ENCODE results near the gene TC2N. TPM values are rescaled to one million over a fixed set of nuclear protein-coding genes. Genes with fewer than 3 reads are reported as not detected.
A peak's percentile ranks its signal among the peaks of the same experiment; 100 is the strongest.

The TC2N gene
- total RNA-seq, 6 experiments from 2014 or later: 0.10 to 0.71 (median 0.33) TPM

- peak; percentile 10 for DNase-seq
- H3K27me3 Mint-ChIP-seq (ENCODE audit: insufficient read depth): no peaks in the 10 kb centered on the region; the same call in 1 of the 2 replicates
- no peaks in the 10 kb centered on the region for H3K4me1 Mint-ChIP-seq (ENCODE audit: low read depth)
- TF ChIP-seq CTCF (IDR thresholded peaks at IDR 0.05): no peak
- no peak overlapping the region for H3K27ac Mint-ChIP-seq
- no peaks in the 10 kb centered on the region for H3K9me3 Mint-ChIP-seq
- no peak overlapping the region for H3K4me3 Mint-ChIP-seq
- H3K36me3 Mint-ChIP-seq (ENCODE audit: low read depth): no peaks in the 10 kb centered on the region
Observed at GRCh38 chr14:91796617-91797347, 70.6 kb downstream of the TC2N start.

DNA sequence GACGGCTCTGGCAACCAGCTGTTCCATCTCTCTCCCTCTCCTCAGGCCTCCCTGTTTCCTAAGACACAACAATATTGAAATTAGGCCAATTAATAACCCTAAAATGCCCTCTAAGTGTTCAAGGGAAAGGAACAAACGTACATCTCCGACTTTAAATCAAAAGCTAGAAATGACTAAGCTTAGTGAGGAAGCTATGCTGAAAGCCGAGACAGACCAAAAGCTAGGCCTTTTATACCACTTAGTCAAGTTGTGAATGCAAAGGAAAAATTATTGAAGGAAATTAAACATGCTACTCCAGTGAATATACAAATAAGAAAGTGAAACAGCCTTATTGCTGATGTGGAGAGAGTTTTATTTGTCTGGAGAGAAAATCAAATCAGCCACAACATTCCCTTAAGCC, 73.6 kb downstream of the TC2N start:
- Mint-ChIP-seq H3K4me1 (ENCODE audit: low read depth) (no peaks in the 10 kb centered on the region), H3K27ac (no peak overlapping the region), H3K9me3 (no peaks in the 10 kb centered on the region), H3K27me3 (ENCODE audit: insufficient read depth) (no peaks in the 10 kb centered on the region; the same call in 1 of the 2 replicates), H3K36me3 (ENCODE audit: low read depth) (no peaks in the 10 kb centered on the region), H3K4me3 (no peak overlapping the region)
- no peak for TF ChIP-seq CTCF (IDR thresholded peaks at IDR 0.05)
- no peak for DNase-seq

DNA sequence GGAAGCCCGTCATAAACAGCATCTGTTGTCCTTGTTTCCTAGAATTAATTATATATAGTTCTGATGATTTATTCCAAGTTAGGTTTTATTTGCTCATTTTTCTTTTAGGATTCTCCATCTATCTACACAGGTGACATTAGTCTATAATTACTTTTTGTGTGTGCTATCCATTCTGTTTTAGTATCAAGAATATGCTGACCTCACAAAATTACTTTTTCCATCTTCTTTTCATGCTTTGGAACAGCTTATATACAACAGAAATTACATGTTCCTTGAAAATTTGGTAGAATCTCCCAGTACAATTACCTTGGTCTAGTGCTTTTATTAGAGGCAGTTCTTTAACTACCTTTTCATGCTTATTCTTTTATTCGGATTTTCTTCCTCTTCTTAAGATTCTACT, 81.1 kb downstream of the TC2N start:
- no peaks in the 10 kb centered on the region for H3K36me3 Mint-ChIP-seq (ENCODE audit: low read depth)
- no peak overlapping the region for H3K4me3 Mint-ChIP-seq
- H3K27ac Mint-ChIP-seq: no peak overlapping the region

GRCh38 chr14:91780452-91780851, 86.9 kb downstream of the TC2N start:
- H3K4me1 Mint-ChIP-seq (ENCODE audit: low read depth): no peaks in the 10 kb centered on the region
- no peaks in the 10 kb centered on the region for H3K9me3 Mint-ChIP-seq
- no peak overlapping the region for H3K4me3 Mint-ChIP-seq
- no peaks in the 10 kb centered on the region for H3K36me3 Mint-ChIP-seq (ENCODE audit: low read depth)
- TF ChIP-seq CTCF (IDR thresholded peaks at IDR 0.05): no peak
- DNase-seq: no peak
- H3K27me3 Mint-ChIP-seq (ENCODE audit: insufficient read depth): no peaks in the 10 kb centered on the region; the same call in 1 of the 2 replicates
- H3K27ac Mint-ChIP-seq: no peak overlapping the region

More for the DNA sequence above, 81.1 kb downstream of the TC2N start:
- no peak for DNase-seq
- Mint-ChIP-seq H3K9me3 (no peaks in the 10 kb centered on the region), H3K27me3 (ENCODE audit: insufficient read depth) (no peaks in the 10 kb centered on the region; the same call in 1 of the 2 replicates), H3K4me1 (ENCODE audit: low read depth) (no peaks in the 10 kb centered on the region)
- TF ChIP-seq CTCF (IDR thresholded peaks at IDR 0.05): no peak

DNA sequence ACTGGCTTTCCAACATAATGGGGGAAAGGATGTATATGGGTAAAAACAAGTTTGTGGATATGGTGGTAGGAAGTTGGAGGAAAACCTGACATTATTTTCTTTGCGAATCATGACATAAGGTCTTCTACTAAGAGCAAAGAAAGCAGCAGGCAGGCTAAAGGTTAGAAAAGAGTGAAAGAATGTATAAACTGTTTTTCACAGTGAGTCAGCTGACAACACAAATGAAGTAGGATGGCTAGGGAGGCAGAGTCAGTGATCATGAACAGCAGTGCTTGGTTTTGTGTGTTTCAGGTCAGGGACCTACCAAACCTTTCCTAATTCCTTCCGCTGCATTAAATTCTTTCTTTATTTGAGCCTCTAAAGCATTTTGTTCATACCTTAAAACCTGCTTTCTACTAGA, 89.1 kb downstream of the TC2N start:
- Mint-ChIP-seq H3K9me3 (no peaks in the 10 kb centered on the region), H3K36me3 (ENCODE audit: low read depth) (no peaks in the 10 kb centered on the region), H3K27me3 (ENCODE audit: insufficient read depth) (no peaks in the 10 kb centered on the region), H3K27ac (no peak overlapping the region), H3K4me1 (ENCODE audit: low read depth) (no peaks in the 10 kb centered on the region), H3K4me3 (no peak overlapping the region)
- TF ChIP-seq CTCF (IDR thresholded peaks at IDR 0.05): no peak
- DNase-seq: no peak

All from HFFc6 (cell line).